Breast epithelium (tissue), 3 donors: ENCODE results near the gene PRPF40A.

ENCODE experiments used
- POLR2A ChIP-seq: fragments of 450-650 bp; IDR thresholded peaks from one replicate; pipeline ENCODE4 v1.6.1; 2016; ENCODE audit warnings: antibody characterized with exemption, mild to moderate bottlenecking, moderate library complexity
- TF ChIP-seq, protein P1 (sequence below), 3 donors: fragments of 450-650 bp; IDR thresholded peaks; one replicate each; pipeline ENCODE4 v1.5.1; 2016 to 2017; ENCODE audit warnings: antibody characterized with exemption in 3 of 3, mild to moderate bottlenecking in 3 of 3, moderate library complexity in 3 of 3

DNA sequence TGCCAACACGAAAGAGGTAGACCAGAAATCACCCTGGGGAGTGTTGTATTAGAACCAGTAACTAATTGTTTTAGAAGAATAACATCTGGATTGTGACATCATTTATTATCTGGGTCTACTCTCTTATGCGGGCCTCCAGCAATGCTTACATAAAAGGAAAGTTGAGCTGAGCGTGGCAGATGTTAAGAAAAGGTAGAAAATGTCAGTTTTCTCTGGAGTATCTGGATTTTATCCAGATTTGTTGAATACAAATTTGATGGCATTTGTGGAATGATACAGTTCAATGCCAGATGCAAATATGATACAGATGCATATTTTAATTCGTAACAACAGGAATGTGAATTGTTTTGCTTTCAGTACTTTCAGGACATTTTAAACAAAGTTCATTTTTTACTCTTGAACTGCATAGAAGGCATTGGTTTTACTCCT lies 90.3 kb downstream of the PRPF40A start:
- no peak for TF ChIP-seq POLR2A
- TF ChIP-seq, protein P1, sequence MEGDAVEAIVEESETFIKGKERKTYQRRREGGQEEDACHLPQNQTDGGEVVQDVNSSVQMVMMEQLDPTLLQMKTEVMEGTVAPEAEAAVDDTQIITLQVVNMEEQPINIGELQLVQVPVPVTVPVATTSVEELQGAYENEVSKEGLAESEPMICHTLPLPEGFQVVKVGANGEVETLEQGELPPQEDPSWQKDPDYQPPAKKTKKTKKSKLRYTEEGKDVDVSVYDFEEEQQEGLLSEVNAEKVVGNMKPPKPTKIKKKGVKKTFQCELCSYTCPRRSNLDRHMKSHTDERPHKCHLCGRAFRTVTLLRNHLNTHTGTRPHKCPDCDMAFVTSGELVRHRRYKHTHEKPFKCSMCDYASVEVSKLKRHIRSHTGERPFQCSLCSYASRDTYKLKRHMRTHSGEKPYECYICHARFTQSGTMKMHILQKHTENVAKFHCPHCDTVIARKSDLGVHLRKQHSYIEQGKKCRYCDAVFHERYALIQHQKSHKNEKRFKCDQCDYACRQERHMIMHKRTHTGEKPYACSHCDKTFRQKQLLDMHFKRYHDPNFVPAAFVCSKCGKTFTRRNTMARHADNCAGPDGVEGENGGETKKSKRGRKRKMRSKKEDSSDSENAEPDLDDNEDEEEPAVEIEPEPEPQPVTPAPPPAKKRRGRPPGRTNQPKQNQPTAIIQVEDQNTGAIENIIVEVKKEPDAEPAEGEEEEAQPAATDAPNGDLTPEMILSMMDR (IDR thresholded peaks at IDR 0.05) = no peak
